8988T (cell line): ENCODE results near the gene LAMP5.

Source experiments
- DNase-seq: peaks from one replicate; pipeline ENCODE4 v3.0.0; 2011

Gene LAMP5

GRCh38 chr20:9514461-9515213 is at the start of gene LAMP5:
Gene LAMP5, plus strand, starts transcription at chr20:9514590. Its CDS starts 263 bp downstream, at chr20:9514853.
- DNase-seq: no peak

- DNase-seq: no peak
Observed at GRCh38 chr20:9467995-9468394, 46.4 kb upstream of the LAMP5 start.

GRCh38 chr20:9474835-9475415 is 39.5 kb upstream of the LAMP5 start:
- DNase-seq: no peak

GRCh38 chr20:9475456-9475855 is 38.9 kb upstream of the LAMP5 start:
- no peak for DNase-seq

GRCh38 chr20:9476174-9476573 is 38.2 kb upstream of the LAMP5 start:
- no peak for DNase-seq

- DNase-seq: no peak
Observed at GRCh38 chr20:9476637-9477036, 37.8 kb upstream of the LAMP5 start.

- no peak for DNase-seq
Observed at GRCh38 chr20:9478771-9479170, 35.6 kb upstream of the LAMP5 start.

- DNase-seq: no peak
Observed at GRCh38 chr20:9480066-9480465, 34.3 kb upstream of the LAMP5 start.

GRCh38 chr20:9482180-9482579 is 32.2 kb upstream of the LAMP5 start:
- no peak for DNase-seq

- no peak for DNase-seq
Observed at GRCh38 chr20:9483131-9483530, 31.3 kb upstream of the LAMP5 start.

- no peak for DNase-seq
Observed at GRCh38 chr20:9485614-9486340, 28.6 kb upstream of the LAMP5 start.

- DNase-seq: no peak
Observed at GRCh38 chr20:9487231-9487630, 27.2 kb upstream of the LAMP5 start.

- DNase-seq: no peak
Observed at GRCh38 chr20:9488063-9488462, 26.3 kb upstream of the LAMP5 start.

GRCh38 chr20:9490161-9490560 is 24.2 kb upstream of the LAMP5 start:
- no peak for DNase-seq

- no peak for DNase-seq
Observed at GRCh38 chr20:9490631-9491030, 23.8 kb upstream of the LAMP5 start.

- no peak for DNase-seq
Observed at GRCh38 chr20:9491324-9491723, 23.1 kb upstream of the LAMP5 start.

GRCh38 chr20:9492067-9492466 is 22.3 kb upstream of the LAMP5 start:
- no peak for DNase-seq

- no peak for DNase-seq
Observed at GRCh38 chr20:9493803-9494202, 20.6 kb upstream of the LAMP5 start.

- no peak for DNase-seq
Observed at GRCh38 chr20:9495701-9496100, 18.7 kb upstream of the LAMP5 start.

GRCh38 chr20:9496155-9496554 is 18.2 kb upstream of the LAMP5 start:
- DNase-seq: no peak

GRCh38 chr20:9498322-9498721 is 16.1 kb upstream of the LAMP5 start:
- DNase-seq: no peak

- no peak for DNase-seq
Observed at GRCh38 chr20:9499126-9499899, 15.1 kb upstream of the LAMP5 start.

- DNase-seq: no peak
Observed at GRCh38 chr20:9500121-9500520, 14.3 kb upstream of the LAMP5 start.
